A204.1 (cell line): ENCODE data around the gene PRRC2B.
"Not testable (repeated sequence)": the region's sequence is repeated elsewhere in the genome, so short reads cannot be mapped to it uniquely, and the experiment has no call there.

Experiments used
- FAIRE-seq: peaks from 2 replicates; lab custom pipeline; 2012; peaks lifted over from hg19 to GRCh38; lab: Jason Lieb, UNC

PRRC2B gene

DNA sequence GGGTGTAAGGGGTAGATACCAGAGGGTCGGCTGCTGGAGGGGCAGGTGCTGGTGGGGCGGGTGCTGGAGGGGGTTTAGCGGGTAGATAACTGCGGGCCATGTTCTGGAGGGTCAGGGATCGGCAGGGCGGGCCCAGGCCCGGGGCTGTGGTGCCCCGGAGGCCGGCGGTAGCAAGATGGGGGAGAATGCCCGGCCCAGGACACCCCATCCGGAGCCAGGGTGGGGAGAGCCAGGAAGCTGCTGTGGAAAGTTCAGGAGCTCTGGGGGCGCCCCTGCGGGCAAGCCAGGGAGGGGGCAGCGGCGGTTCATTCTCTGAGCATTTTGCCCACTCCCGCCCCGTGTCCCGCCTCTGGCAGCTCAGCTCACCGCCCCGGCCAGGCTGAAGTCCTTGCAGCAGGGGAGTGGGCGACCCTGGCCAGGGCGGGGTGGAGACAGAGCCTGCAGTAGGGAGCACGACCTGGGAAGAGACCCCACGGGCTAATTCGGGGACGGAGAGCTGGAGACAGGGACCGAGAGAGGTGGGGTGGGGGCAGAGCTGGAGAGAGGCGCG lies 152.0 kb downstream of the PRRC2B start:
- no peak for FAIRE-seq

DNA sequence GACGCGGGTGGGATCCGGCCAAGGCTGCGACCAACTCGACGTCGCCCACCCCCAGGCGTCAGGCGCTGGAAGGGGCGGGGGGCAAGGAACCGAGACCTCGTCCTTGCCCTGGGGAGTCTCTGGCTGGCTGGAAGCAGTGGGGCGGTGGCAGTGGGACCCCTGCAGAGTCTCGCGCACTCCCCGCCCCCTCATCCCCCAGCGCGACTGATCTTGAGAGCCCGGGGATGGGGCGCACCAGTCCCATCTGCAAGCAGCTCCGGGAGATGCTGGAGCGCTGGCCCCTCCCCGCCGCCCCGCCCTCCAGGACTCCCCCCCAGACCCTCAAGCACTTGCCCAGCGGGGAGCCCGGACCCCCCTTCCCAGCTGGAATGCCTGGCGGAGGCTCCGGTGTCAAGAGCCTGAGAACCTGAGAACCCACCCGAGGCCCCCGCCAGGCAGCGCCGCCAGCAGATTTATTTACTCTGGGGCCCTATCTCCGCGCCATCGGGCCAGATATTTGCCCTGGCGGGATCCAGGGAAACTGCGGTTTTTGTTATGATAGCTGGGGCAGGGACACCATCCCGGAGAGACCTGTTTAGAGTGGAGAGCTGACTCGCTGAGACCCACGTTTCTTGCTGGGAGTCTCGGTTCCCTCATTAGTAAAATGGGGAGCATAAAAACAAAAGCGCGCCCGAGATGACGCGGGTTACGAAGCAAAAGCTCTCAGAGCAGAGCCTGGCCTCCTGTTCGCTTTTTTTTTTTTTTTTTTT lies 152.6 kb downstream of the PRRC2B start:
- FAIRE-seq, result no peak

DNA sequence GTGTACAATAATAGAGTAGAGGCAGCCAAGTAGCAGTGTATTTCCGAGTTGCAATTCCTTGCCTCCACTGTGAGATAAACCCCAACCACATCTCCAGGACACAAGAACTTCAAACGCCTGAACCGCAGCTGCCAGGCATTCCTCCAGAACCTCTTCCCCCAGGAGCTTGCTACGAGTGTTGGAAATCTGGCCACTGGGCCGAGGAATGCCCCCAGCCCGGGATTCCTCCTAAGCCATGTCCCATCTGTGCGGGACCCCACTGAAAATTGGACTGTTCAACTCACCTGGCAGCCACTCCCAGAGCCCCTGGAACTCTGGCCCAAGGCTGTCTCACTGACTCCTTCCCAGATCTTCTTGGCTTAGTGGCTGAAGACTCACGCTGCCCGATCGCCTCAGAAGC lies 155.3 kb downstream of the PRRC2B start:
- not testable (repeated sequence) for FAIRE-seq
